COR-L47 (cell line): ENCODE measurements around the gene SOHLH1.

Experiments
- DNase-seq: peaks from one replicate; lab custom pipeline; 2025; lab: John Stamatoyannopoulos, UW

Gene SOHLH1

GRCh38 chr9:135661816-135662560, 37.3 kb downstream of the SOHLH1 start:
- DNase-seq = no peak

- no peak for DNase-seq
Measured at GRCh38 chr9:135660407-135660806, 38.9 kb downstream of the SOHLH1 start.

- DNase-seq = no peak
Measured at GRCh38 chr9:135659252-135659651, 40.0 kb downstream of the SOHLH1 start.

- DNase-seq = no peak
Measured at GRCh38 chr9:135657416-135657815, 41.9 kb downstream of the SOHLH1 start.

- DNase-seq = no peak
Measured at GRCh38 chr9:135655317-135655716, 44.0 kb downstream of the SOHLH1 start.

GRCh38 chr9:135650408-135650807, 48.9 kb downstream of the SOHLH1 start:
- no peak for DNase-seq

- DNase-seq = no peak
Measured at GRCh38 chr9:135649508-135649907, 49.8 kb downstream of the SOHLH1 start.

GRCh38 chr9:135648494-135649410, 50.5 kb downstream of the SOHLH1 start:
- no peak for DNase-seq

GRCh38 chr9:135647884-135648283, 51.4 kb downstream of the SOHLH1 start:
- DNase-seq = no peak

- DNase-seq = no peak
Measured at GRCh38 chr9:135644631-135645218, 54.6 kb downstream of the SOHLH1 start.
